ENCODE results near the gene ERF. TPM values are rescaled to one million over a fixed set of nuclear protein-coding genes. Genes with fewer than 3 reads are reported as not detected.

The ERF gene
- total RNA-seq, 2 donors from 2014 or later = 65.7 to 75.6 TPM

DNA sequence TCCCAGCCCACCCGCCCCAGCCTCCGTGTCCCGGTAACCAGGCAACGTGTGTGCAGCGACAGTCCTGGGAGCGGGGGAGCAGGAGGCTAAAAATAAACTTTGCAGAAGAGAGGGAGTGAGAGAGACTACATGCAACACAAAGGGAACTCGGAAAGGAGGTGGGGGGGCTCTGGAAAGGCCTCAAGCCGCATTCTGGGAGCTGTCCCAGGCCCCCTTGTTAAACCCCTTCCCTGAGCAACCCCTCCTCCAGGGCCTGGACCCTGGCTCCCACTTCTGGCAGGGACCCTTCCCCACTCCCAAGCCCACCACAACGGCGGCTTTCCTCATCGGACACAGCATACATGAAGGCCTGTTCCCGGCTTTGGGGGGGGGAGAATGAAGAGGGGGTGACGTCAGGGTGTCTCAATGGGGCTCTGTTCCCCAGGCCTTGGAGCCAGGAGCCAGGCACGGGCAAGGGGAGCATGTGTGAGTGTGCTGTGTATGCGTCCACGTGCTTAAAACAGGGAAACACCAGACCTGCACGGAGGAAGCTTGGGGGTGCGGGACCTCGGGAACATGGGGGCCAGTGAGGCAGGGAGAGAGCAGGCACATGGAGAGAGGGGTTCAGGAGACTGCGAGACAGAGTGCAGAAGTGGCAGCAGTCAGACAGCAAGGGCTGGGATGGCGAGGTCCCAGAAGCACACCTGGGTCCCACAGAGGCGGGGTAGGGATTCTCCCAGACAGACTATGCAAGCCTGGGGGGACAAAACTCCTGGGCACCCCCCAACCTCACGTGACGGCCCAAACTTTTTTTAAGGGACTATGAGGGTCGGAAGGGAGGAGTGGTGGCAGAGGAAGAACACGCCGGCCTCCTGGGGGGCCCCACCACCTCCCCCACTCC is 2.3 kb downstream of the ERF start:
- H3K9me3 Mint-ChIP-seq = no peaks in the 10 kb centered on the region
- peaks cover 45% of the 10 kb centered on the region for H3K4me1 Mint-ChIP-seq (ENCODE audit: low read depth)
- ATAC-seq (replicated peaks in 1 of 2) = no peak
- DNase-seq = peak in 1 of 2 donors; percentile 21
- H3K27ac Mint-ChIP-seq = peak overlapping the region; percentile 94
- peaks cover 7% of the 10 kb centered on the region for H3K27me3 Mint-ChIP-seq (ENCODE audit: low read depth)
- peak overlapping the region; percentile 89 to 91 for H3K4me3 Mint-ChIP-seq
- H3K36me3 Mint-ChIP-seq (ENCODE audit: insufficient read depth in 2 of 2) = peaks cover 2 to 3% of the 10 kb centered on the region in 2 donors

- no peak for DNase-seq
- H3K9me3 Mint-ChIP-seq = no peaks in the 10 kb centered on the region
- H3K36me3 Mint-ChIP-seq (ENCODE audit: insufficient read depth in 2 of 2) = peaks cover 2 to 3% of the 10 kb centered on the region in 2 donors
- H3K4me1 Mint-ChIP-seq (ENCODE audit: low read depth) = peaks cover 48% of the 10 kb centered on the region
- H3K27me3 Mint-ChIP-seq (ENCODE audit: low read depth) = peaks cover 5% of the 10 kb centered on the region
- H3K27ac Mint-ChIP-seq = peak overlapping the region; percentile 89
- peak overlapping the region; percentile 89 to 91 for H3K4me3 Mint-ChIP-seq
- ATAC-seq (replicated peaks in 1 of 2) = no peak
Measured at GRCh38 chr19:42251572-42252358, 3.2 kb downstream of the ERF start.

DNA sequence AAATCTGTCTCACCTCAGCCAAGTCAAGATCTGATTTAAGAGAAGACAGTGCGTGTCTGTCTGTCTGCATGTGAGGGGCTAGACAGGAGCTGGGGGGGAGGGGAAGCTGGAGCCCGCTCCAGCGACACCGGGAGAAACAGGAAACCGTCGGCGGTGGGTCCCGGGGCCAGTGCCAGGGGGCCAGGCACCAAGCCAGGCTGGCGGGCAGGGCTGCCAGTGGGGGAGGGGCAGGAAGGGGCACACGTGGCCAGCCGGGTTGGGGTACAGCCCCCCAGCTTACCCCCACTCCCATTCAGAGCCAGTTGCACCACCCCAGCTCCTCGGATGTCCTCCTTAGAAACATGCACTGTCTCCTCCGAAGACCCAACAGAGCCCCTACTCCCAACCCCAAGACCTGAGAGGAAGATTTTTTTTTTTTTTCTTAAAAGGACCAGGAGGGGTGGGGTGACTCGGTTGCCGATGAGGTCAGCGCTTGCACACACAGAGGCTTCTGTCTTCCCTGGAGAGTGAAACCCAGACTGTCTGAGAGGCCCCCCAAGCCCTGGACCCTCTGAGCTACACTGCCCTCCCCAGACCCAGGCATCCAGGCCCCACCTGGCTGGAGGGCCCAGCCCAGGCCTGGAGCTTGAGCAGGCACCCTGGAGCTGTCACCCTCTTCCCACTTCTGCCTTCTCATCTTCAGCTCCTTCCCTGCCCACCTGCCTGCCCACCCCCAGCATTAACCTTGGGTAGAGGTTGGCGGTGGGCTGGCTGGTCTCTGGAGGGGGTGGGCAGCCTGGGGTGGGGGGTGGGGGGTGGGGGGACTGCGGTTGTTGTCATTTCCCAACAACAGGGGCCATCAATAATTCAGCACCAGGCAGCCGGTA is 4.0 kb downstream of the ERF start:
- Mint-ChIP-seq H3K27me3 (ENCODE audit: low read depth) (no peaks in the 10 kb centered on the region), H3K4me3 (peak overlapping the region; percentile 54 to 69), H3K9me3 (no peaks in the 10 kb centered on the region), H3K4me1 (ENCODE audit: low read depth) (peaks cover 48% of the 10 kb centered on the region), H3K27ac (peak overlapping the region; percentile 76), H3K36me3 (ENCODE audit: insufficient read depth in 2 of 2) (peaks cover 2 to 3% of the 10 kb centered on the region in 2 donors)
- DNase-seq (peak; percentile 29 to 52), ATAC-seq (replicated peaks in 1 of 2) (peak in 1 of 2 donors; percentile 12)

GRCh38 chr19:42250183-42250665 is 4.7 kb downstream of the ERF start:
- no peak for DNase-seq
- Mint-ChIP-seq H3K36me3 (ENCODE audit: insufficient read depth in 2 of 2) (peaks cover 2 to 3% of the 10 kb centered on the region in 2 donors), H3K4me1 (ENCODE audit: low read depth) (peaks cover 51% of the 10 kb centered on the region), H3K4me3 (peak overlapping the region; percentile 25 to 66), H3K27me3 (ENCODE audit: low read depth) (no peaks in the 10 kb centered on the region), H3K27ac (no peak overlapping the region), H3K9me3 (no peaks in the 10 kb centered on the region)
- ATAC-seq (replicated peaks in 1 of 2) = no peak

DNA sequence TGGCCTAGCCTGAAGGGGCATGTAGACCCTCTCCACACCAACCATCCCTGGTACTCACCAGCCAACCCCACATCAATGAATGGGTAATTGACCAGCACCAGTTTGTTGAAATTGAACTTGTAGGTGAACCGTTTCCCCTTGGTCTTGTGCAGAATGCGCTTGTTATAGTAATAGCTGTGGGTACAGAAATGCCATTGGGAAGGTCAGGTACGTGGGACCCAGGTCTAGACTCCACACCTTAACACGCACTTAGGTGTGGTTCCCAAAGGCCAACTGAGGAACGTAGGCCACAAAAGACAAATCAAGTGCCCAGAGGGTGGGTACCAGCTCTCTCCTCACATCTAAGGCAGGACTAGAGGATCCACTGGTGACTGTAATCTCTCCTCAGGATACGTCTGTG is 5.2 kb downstream of the ERF start:
- peaks cover 2 to 3% of the 10 kb centered on the region in 2 donors for H3K36me3 Mint-ChIP-seq (ENCODE audit: insufficient read depth in 2 of 2)
- no peak for DNase-seq
- peaks cover 56% of the 10 kb centered on the region for H3K4me1 Mint-ChIP-seq (ENCODE audit: low read depth)
- no peak for ATAC-seq (replicated peaks in 1 of 2)
- no peaks in the 10 kb centered on the region for H3K27me3 Mint-ChIP-seq (ENCODE audit: low read depth)
- H3K9me3 Mint-ChIP-seq = no peaks in the 10 kb centered on the region
- no peak overlapping the region for H3K27ac Mint-ChIP-seq
- H3K4me3 Mint-ChIP-seq = peak overlapping the region in 1 of 2 donors; percentile 19

- no peak overlapping the region for H3K27ac Mint-ChIP-seq
- no peaks in the 10 kb centered on the region for H3K27me3 Mint-ChIP-seq (ENCODE audit: low read depth)
- peaks cover 57% of the 10 kb centered on the region for H3K4me1 Mint-ChIP-seq (ENCODE audit: low read depth)
- H3K36me3 Mint-ChIP-seq (ENCODE audit: insufficient read depth in 2 of 2) = peaks cover 2 to 3% of the 10 kb centered on the region in 2 donors
- no peak overlapping the region for H3K4me3 Mint-ChIP-seq
- no peak for DNase-seq
- ATAC-seq (replicated peaks in 1 of 2) = no peak
- H3K9me3 Mint-ChIP-seq = no peaks in the 10 kb centered on the region
Measured at GRCh38 chr19:42249149-42249750, 5.7 kb downstream of the ERF start.

DNA sequence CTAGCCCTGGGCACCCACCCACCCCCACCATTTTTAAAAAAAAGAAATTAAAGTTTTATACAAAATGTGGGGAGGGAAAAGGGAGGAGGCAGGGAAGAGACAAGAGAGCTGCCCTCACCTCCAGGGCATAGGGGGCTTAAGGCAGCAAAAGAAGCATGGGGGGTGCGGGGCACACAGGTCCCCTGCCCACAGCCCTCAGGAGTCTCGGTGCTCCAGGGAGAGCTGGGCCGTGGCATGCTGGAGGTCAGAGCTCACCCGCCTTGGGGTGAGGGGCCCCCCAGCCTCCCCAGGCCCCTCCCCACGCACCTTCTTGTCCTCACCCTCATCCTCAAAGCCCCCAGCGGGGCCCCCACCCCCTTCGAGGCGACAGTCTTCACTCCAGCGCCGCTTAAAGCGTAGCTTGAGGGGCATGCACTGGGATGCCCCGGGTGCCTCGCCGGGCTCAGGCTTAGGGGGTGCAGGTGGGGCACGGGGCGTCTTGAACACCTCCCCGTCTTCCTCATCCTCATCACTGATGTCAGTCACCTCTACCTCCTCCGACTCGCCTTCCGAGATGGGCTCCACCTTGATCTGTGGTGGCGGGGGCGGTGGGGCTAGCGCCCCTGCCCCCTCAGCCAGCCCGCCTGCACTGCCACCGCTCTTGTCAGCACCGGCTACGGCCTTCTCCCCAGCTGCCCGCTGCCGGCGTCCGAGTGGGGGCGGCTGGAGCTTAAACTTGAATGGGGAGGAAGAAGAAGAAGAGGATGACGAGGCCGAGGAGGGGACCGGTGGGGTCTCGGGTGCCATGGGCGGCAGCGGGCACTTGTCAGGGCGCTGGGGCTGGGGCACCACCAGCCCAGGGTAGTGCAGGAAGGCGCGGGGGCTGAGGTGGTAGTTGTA is 6.4 kb downstream of the ERF start:
- Mint-ChIP-seq H3K4me3 (no peak overlapping the region), H3K4me1 (ENCODE audit: low read depth) (peaks cover 60% of the 10 kb centered on the region)

GRCh38 chr19:42247640-42248199 is 7.2 kb downstream of the ERF start:
- DNase-seq = no peak
- peaks cover 60% of the 10 kb centered on the region for H3K4me1 Mint-ChIP-seq (ENCODE audit: low read depth)
- no peak overlapping the region for H3K4me3 Mint-ChIP-seq
- ATAC-seq (replicated peaks in 1 of 2) = no peak
- no peak overlapping the region for H3K27ac Mint-ChIP-seq
- H3K9me3 Mint-ChIP-seq = no peaks in the 10 kb centered on the region
- H3K27me3 Mint-ChIP-seq (ENCODE audit: low read depth) = no peaks in the 10 kb centered on the region
- peaks cover 1 to 2% of the 10 kb centered on the region in 2 donors for H3K36me3 Mint-ChIP-seq (ENCODE audit: insufficient read depth in 2 of 2)

More for the DNA sequence above, 6.4 kb downstream of the ERF start:
- no peak overlapping the region for H3K27ac Mint-ChIP-seq
- ATAC-seq (replicated peaks in 1 of 2) = no peak
- no peaks in the 10 kb centered on the region for H3K27me3 Mint-ChIP-seq (ENCODE audit: low read depth)
- H3K9me3 Mint-ChIP-seq = no peaks in the 10 kb centered on the region
- peaks cover 2 to 3% of the 10 kb centered on the region in 2 donors for H3K36me3 Mint-ChIP-seq (ENCODE audit: insufficient read depth in 2 of 2)
- DNase-seq = no peak

- no peak for ATAC-seq (replicated peaks in 1 of 2)
- no peak overlapping the region for H3K4me3 Mint-ChIP-seq
- no peaks in the 10 kb centered on the region for H3K27me3 Mint-ChIP-seq (ENCODE audit: low read depth)
- H3K36me3 Mint-ChIP-seq (ENCODE audit: insufficient read depth in 2 of 2) = no peaks in the 10 kb centered on the region
- no peak overlapping the region for H3K27ac Mint-ChIP-seq
- no peak for DNase-seq
- peaks cover 55% of the 10 kb centered on the region for H3K4me1 Mint-ChIP-seq (ENCODE audit: low read depth)
- no peaks in the 10 kb centered on the region for H3K9me3 Mint-ChIP-seq
Measured at GRCh38 chr19:42246922-42247639, 7.8 kb downstream of the ERF start.

DNA sequence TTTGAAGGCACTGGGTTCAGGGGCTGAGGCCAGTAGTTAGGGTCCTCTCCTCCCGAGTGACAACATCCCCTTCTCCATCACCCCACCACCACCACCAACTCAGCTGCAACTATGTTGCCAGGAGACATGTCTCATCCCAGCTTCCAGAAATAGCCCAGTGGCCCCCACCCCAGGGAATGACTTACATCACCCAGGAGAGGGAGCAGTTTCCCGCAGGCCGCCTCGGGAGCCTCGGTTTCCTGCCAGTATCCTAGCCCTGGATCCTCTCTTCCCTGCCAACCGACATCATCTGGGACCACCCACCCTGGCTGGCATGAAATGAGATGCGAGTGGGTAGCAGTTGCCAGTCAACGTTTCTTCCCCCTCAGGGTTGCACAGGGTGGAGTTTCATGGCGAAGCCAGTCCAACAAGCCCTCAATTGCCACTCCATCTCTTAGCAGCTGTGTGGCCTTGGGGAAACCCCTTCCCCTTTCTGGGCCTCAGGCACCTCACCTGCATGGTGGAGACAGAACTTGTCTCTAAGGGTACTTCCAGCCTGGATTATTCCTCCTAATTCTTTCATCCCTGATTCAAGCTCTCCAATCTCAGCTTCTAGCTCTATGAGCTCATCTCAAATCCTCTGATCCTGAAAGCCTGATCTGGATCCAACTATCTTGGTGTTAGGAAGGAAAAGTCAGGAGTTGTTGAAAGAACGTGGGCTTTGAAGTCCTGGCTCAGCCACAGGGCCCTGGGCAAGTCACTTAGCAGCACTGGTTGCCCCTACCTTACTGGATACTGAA is 8.6 kb downstream of the ERF start:
- H3K9me3 Mint-ChIP-seq = no peaks in the 10 kb centered on the region
- peak overlapping the region in 1 of 2 donors; percentile 12 for H3K4me3 Mint-ChIP-seq
- H3K27me3 Mint-ChIP-seq (ENCODE audit: low read depth) = no peaks in the 10 kb centered on the region
- ATAC-seq (replicated peaks in 1 of 2) (no peak), DNase-seq (no peak)
- H3K36me3 Mint-ChIP-seq (ENCODE audit: insufficient read depth in 2 of 2) = no peaks in the 10 kb centered on the region
- H3K27ac Mint-ChIP-seq = peak overlapping the region; percentile 7
- H3K4me1 Mint-ChIP-seq (ENCODE audit: low read depth) = peaks cover 51% of the 10 kb centered on the region
